Mucosa of descending colon (tissue), 3 donors: Measurements from ENCODE around the gene TCF4. TPM values are rescaled to one million over a fixed set of nuclear protein-coding genes. Genes with fewer than 3 reads are reported as not detected.

Experiments
- ATAC-seq: fragments of 200-7000 bp; cut with Tn5 transposase; one replicate; pipeline ENCODE4 v1.9.1; 2020; ENCODE audit warnings: mild to moderate bottlenecking, moderate library complexity
- DNase-seq, 3 donors: peaks; one replicate each; pipeline ENCODE4 v3.0.0-alpha.2; 2020
- H3K36me3 ChIP-seq: fragments of 200-600 bp; one replicate; pipeline ENCODE4 v1.8.0; 2021; ENCODE audit warnings: low read depth, mild to moderate bottlenecking
- H3K4me1 ChIP-seq: fragments of 200-600 bp; one replicate; pipeline ENCODE4 v1.8.0; 2021; ENCODE audit warnings: low read depth, mild to moderate bottlenecking
- H3K4me3 ChIP-seq: fragments of 200-600 bp; one replicate; pipeline ENCODE4 v1.8.0; 2021; ENCODE audit warnings: mild to moderate bottlenecking
- H3K9me3 ChIP-seq: fragments of 200-600 bp; one replicate; pipeline ENCODE4 v1.8.0; 2021; ENCODE audit warnings: mild to moderate bottlenecking
- CTCF ChIP-seq: fragments of 200-600 bp; IDR thresholded peaks from one replicate; pipeline ENCODE4 v1.8.0; 2022; ENCODE audit warnings: antibody characterized with exemption, mild to moderate bottlenecking
- intact Hi-C, 2 donors: fragments of 100-400 bp; cut with DNase I in 1 of 2; cut with micrococcal nuclease in 1 of 2; formaldehyde crosslinking; loops; one replicate each; pipeline versions ENCODE4 v1.11.0 to v1.11.1; 2022; cut with DNase I, micrococcal nuclease
- total RNA-seq, 3 donors: library from RNA; stranded (reverse); fragmentation: NEBNext Ultra II Directional in 2 of 3; extraction: Animal tissue kit (Norgen Biotek cat#: 25700) in 2 of 3; gene quantifications; one replicate each; pipeline versions ENCODE4 v1.2.1 to v1.2.4, GENCODE V29; 2021 to 2023
- donor health status: DM: no; HTN: no; CAD: no; lungs with moderate emphysema.
- donor health status: DM: no; HTN: no; CAD: no.
- donor health status: DM: no; HTN: yes; CAD: no.

TCF4 gene
- total RNA-seq, 3 donors from 2014 or later = 20.7 to 88.2 (median 24.6) TPM

DNA sequence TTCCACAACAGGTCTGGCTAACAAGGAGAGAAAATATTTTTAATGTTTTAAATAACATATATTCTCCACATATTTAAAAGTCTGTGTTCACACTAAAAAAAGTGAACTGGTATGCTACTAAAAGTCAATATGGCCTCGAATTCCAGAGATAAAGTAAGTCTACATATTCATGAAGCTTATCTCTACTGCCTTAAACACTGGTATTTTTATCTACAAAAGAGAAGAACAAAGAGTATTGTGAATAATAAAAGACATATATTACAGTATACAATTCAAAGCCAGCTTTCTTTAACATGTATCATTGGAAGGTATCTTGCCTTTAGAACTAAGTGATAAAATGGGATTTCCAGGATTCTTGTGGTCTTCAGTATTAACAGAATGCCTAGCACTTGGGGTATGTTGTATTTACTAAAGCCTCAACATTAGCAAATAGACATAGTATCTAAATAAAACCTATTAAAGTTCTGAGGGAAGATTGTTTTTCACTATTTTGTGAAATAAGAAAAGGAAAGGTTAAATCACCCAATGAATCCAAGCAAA lies 325.9 kb downstream of the TCF4 start:
- TF ChIP-seq CTCF = no peak
- H3K4me3 ChIP-seq = no peak overlapping the region
- H3K36me3 ChIP-seq = no peaks in the 10 kb centered on the region
- ATAC-seq = no peak
- H3K4me1 ChIP-seq = no peaks in the 10 kb centered on the region
- intact Hi-C loops = no loop called here
- no peak for DNase-seq
- H3K9me3 ChIP-seq = no peaks in the 10 kb centered on the region

GRCh38 chr18:55261253-55261652 lies 326.7 kb downstream of the TCF4 start:
- DNase-seq = no peak
- TF ChIP-seq CTCF = no peak
- Histone ChIP-seq H3K4me1 (no peaks in the 10 kb centered on the region), H3K4me3 (no peak overlapping the region), H3K9me3 (no peaks in the 10 kb centered on the region), H3K36me3 (no peaks in the 10 kb centered on the region)
- ATAC-seq = no peak
- intact Hi-C loops = no loop called here

DNA sequence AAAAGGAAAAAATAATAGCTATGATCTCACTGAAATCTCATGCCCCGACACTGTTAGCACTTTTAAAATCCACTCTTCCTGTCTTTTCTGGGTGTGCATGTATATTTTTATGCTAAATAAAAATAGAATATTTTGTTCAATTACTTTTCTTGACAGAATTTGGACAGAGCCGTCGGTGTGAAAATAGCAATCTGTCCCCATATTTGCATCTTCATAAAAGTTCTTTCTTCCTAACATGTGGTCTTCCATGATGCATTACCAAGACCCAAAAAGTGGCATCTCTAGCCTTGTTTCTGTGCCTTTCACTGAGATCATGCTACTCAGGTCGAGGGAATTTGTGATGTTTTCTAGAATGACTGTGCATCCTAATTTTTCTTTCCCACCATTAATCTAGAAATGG lies 329.9 kb downstream of the TCF4 start:
- DNase-seq (no peak), ATAC-seq (no peak)
- Histone ChIP-seq H3K4me1 (no peaks in the 10 kb centered on the region), H3K36me3 (no peaks in the 10 kb centered on the region), H3K4me3 (no peak overlapping the region), H3K9me3 (no peaks in the 10 kb centered on the region)
- intact Hi-C loops = no loop called here
- TF ChIP-seq CTCF = no peak

GRCh38 chr18:55256929-55257289 lies 331.1 kb downstream of the TCF4 start:
- intact Hi-C loops = no loop called here
- Histone ChIP-seq H3K9me3 (no peaks in the 10 kb centered on the region), H3K4me3 (no peak overlapping the region), H3K36me3 (no peaks in the 10 kb centered on the region), H3K4me1 (no peaks in the 10 kb centered on the region)
- TF ChIP-seq CTCF = no peak
- ATAC-seq = no peak
- no peak for DNase-seq

GRCh38 chr18:55256226-55256928 lies 331.6 kb downstream of the TCF4 start:
- H3K36me3 ChIP-seq = no peaks in the 10 kb centered on the region
- no peak for DNase-seq
- no peak overlapping the region for H3K4me3 ChIP-seq
- intact Hi-C loops = no loop called here
- no peak for TF ChIP-seq CTCF
- no peaks in the 10 kb centered on the region for H3K9me3 ChIP-seq
- H3K4me1 ChIP-seq = no peaks in the 10 kb centered on the region
- ATAC-seq = no peak

GRCh38 chr18:55253814-55254213 lies 334.2 kb downstream of the TCF4 start:
- no peak overlapping the region for H3K4me3 ChIP-seq
- no peak for DNase-seq
- no peak for TF ChIP-seq CTCF
- H3K4me1 ChIP-seq = no peaks in the 10 kb centered on the region
- no peak for ATAC-seq
- intact Hi-C loops = no loop called here
- H3K36me3 ChIP-seq = no peaks in the 10 kb centered on the region
- H3K9me3 ChIP-seq = no peaks in the 10 kb centered on the region
